Measurements from ENCODE around the gene ZNF532.

ZNF532 gene

DNA sequence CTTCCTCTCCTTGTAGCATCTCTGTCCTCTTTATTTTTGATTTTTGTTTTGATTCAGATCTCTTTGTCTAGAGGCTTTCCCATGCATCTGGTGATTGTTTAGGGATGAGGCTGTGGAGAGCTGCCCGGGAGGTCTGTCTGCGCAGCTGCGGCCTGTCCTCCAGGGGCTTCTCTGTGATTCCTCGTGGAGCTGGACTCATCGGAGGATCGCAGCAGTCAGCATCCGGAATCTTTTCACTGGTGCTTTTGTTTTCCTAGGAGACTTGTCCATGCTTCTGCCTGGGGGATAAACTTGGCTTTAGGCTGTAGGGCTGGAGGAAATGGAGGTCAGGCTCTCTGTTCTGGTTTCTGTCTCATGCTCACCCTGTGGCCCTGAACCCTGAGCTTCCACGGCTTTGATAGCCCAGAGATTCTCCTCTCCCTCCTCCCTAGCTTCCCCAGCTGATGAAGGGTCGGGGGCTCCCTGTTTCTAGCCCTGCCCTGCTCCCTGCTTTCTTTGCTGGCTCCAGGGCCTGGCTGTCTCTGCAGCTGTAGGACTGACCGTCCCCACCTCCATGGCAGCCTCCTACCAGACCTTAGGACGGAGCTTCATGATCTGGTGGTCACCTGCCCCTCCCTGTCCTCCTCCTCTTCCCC, 35.5 kb downstream of the ZNF532 start:
- Histone ChIP-seq H2AFZ (ENCODE audit: low read length) (no peak overlapping the region), H3K4me1 (ENCODE audit: low read length) (peaks cover 7% of the 10 kb centered on the region), H4K20me1 (ENCODE audit: insufficient read depth, low read length) (no peaks in the 10 kb centered on the region), H3K27ac (ENCODE audit: low read length) (no peak overlapping the region), H3K36me3 (replicated peaks; ENCODE audit: insufficient read depth, low read length) (no peaks in the 10 kb centered on the region), H3K27me3 (replicated peaks; ENCODE audit: insufficient read depth, low read length) (no peaks in the 10 kb centered on the region), H3K9ac (ENCODE audit: low read length) (no peak overlapping the region), H3K4me3 (ENCODE audit: low read length) (no peak overlapping the region), H3K79me2 (ENCODE audit: low read length) (no peaks in the 10 kb centered on the region), H3K9me2 (replicated peaks; ENCODE audit: insufficient read depth, low read length) (no peaks in the 10 kb centered on the region), H3F3A (ENCODE audit: insufficient read depth, low read length) (no peaks in the 10 kb centered on the region), H3K4me2 (ENCODE audit: low read depth, low read length) (no peak overlapping the region), H3K9me3 (replicated peaks; ENCODE audit: insufficient read depth, low read length) (no peaks in the 10 kb centered on the region)
- no peak for DNase-seq
- TF ChIP-seq EZH2phosphoT487 (IDR thresholded peaks at IDR 0.05; ENCODE audit: low read length) (no peak), EZH2 (optimal IDR thresholded peaks at IDR 0.05; ENCODE audit: low read depth, low read length) (no peak), CTCF (IDR thresholded peaks at IDR 0.05; ENCODE audit: low read length) (no peak)

GRCh38 chr18:58901143-58901542, 36.5 kb downstream of the ZNF532 start:
- no peaks in the 10 kb centered on the region for H3K36me3 ChIP-seq (replicated peaks; ENCODE audit: insufficient read depth, low read length)
- no peak overlapping the region for H3K4me3 ChIP-seq (ENCODE audit: low read length)
- H3F3A ChIP-seq (ENCODE audit: insufficient read depth, low read length): no peaks in the 10 kb centered on the region
- H3K4me1 ChIP-seq (ENCODE audit: low read length): peaks cover 3% of the 10 kb centered on the region
- H3K4me2 ChIP-seq (ENCODE audit: low read depth, low read length): no peak overlapping the region
- H3K27ac ChIP-seq (ENCODE audit: low read length): no peak overlapping the region
- no peak overlapping the region for H3K9ac ChIP-seq (ENCODE audit: low read length)
- H3K9me2 ChIP-seq (replicated peaks; ENCODE audit: insufficient read depth, low read length): no peaks in the 10 kb centered on the region
- H3K79me2 ChIP-seq (ENCODE audit: low read length): no peaks in the 10 kb centered on the region
- no peak overlapping the region for H2AFZ ChIP-seq (ENCODE audit: low read length)
- no peaks in the 10 kb centered on the region for H3K27me3 ChIP-seq (replicated peaks; ENCODE audit: insufficient read depth, low read length)
- H4K20me1 ChIP-seq (ENCODE audit: insufficient read depth, low read length): no peaks in the 10 kb centered on the region
- no peaks in the 10 kb centered on the region for H3K9me3 ChIP-seq (replicated peaks; ENCODE audit: insufficient read depth, low read length)
- no peak for TF ChIP-seq EZH2 (optimal IDR thresholded peaks at IDR 0.05; ENCODE audit: low read depth, low read length)
- no peak for DNase-seq

DNA sequence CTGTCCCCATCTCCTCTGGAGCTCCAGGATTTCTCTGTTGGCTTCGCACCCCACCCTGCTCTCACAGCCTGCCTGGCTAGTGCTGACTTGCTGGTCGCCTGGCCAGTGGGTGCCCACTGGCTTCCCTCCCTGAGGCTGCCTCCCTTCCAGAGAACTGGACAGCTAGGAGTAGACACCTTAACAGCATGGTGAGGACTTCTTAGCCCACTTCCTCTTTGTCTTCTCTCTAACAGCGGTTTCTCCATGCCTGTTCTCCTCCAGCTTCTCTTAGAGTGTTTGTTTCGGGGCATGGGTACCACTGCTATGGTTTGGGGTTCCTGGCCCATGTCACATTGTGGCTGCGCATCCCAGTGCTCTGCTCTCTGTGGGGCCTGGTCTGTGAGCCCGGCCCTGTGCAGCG, 37.1 kb downstream of the ZNF532 start:
- TF ChIP-seq EZH2 (optimal IDR thresholded peaks at IDR 0.05; ENCODE audit: low read depth, low read length) (no peak), CTCF (IDR thresholded peaks at IDR 0.05; ENCODE audit: low read length) (no peak), EZH2phosphoT487 (IDR thresholded peaks at IDR 0.05; ENCODE audit: low read length) (no peak)
- H2AFZ ChIP-seq (ENCODE audit: low read length): no peak overlapping the region
- H4K20me1 ChIP-seq (ENCODE audit: insufficient read depth, low read length): no peaks in the 10 kb centered on the region
- DNase-seq: no peak
- no peak overlapping the region for H3K9ac ChIP-seq (ENCODE audit: low read length)
- no peak overlapping the region for H3K27ac ChIP-seq (ENCODE audit: low read length)
- no peaks in the 10 kb centered on the region for H3K36me3 ChIP-seq (replicated peaks; ENCODE audit: insufficient read depth, low read length)
- H3K4me3 ChIP-seq (ENCODE audit: low read length): no peak overlapping the region
- H3K9me3 ChIP-seq (replicated peaks; ENCODE audit: insufficient read depth, low read length): no peaks in the 10 kb centered on the region
- H3K4me2 ChIP-seq (ENCODE audit: low read depth, low read length): no peak overlapping the region
- no peaks in the 10 kb centered on the region for H3K79me2 ChIP-seq (ENCODE audit: low read length)
- no peaks in the 10 kb centered on the region for H3F3A ChIP-seq (ENCODE audit: insufficient read depth, low read length)
- H3K9me2 ChIP-seq (replicated peaks; ENCODE audit: insufficient read depth, low read length): no peaks in the 10 kb centered on the region
- no peaks in the 10 kb centered on the region for H3K27me3 ChIP-seq (replicated peaks; ENCODE audit: insufficient read depth, low read length)
- H3K4me1 ChIP-seq (ENCODE audit: low read length): no peaks in the 10 kb centered on the region

GRCh38 chr18:58902961-58903360, 38.3 kb downstream of the ZNF532 start:
- no peaks in the 10 kb centered on the region for H3K27me3 ChIP-seq (replicated peaks; ENCODE audit: insufficient read depth, low read length)
- H3K9me2 ChIP-seq (replicated peaks; ENCODE audit: insufficient read depth, low read length): no peaks in the 10 kb centered on the region
- H3K9ac ChIP-seq (ENCODE audit: low read length): no peak overlapping the region
- no peak overlapping the region for H2AFZ ChIP-seq (ENCODE audit: low read length)
- H3F3A ChIP-seq (ENCODE audit: insufficient read depth, low read length): no peaks in the 10 kb centered on the region
- no peaks in the 10 kb centered on the region for H3K79me2 ChIP-seq (ENCODE audit: low read length)
- H3K4me1 ChIP-seq (ENCODE audit: low read length): no peaks in the 10 kb centered on the region
- DNase-seq: no peak
- no peaks in the 10 kb centered on the region for H4K20me1 ChIP-seq (ENCODE audit: insufficient read depth, low read length)
- H3K27ac ChIP-seq (ENCODE audit: low read length): no peak overlapping the region
- TF ChIP-seq EZH2 (optimal IDR thresholded peaks at IDR 0.05; ENCODE audit: low read depth, low read length) (no peak), EZH2phosphoT487 (IDR thresholded peaks at IDR 0.05; ENCODE audit: low read length) (no peak), CTCF (IDR thresholded peaks at IDR 0.05; ENCODE audit: low read length) (no peak)
- H3K9me3 ChIP-seq (replicated peaks; ENCODE audit: insufficient read depth, low read length): no peaks in the 10 kb centered on the region
- no peak overlapping the region for H3K4me3 ChIP-seq (ENCODE audit: low read length)
- H3K4me2 ChIP-seq (ENCODE audit: low read depth, low read length): no peak overlapping the region
- no peaks in the 10 kb centered on the region for H3K36me3 ChIP-seq (replicated peaks; ENCODE audit: insufficient read depth, low read length)
